PFSK-1 (cell line): ENCODE data around the gene KRTAP10-12.

Experiments
- FOXP2 ChIP-seq: optimal IDR thresholded peaks from 2 replicates; pipeline ENCODE3; 2011; ENCODE audit warnings: borderline replicate concordance, control low read depth, inconsistent platforms; ENCODE audit not compliant: insufficient read depth; ENCODE audit errors: extremely low read length, extremely low read depth
- POLR2AphosphoS5 ChIP-seq: IDR thresholded peaks from 2 replicates; pipeline ENCODE4 v1.6.1; 2012; ENCODE audit warnings: low read depth, mild to moderate bottlenecking, control low read depth, low read length, moderate library complexity
- REST ChIP-seq, 2 experiments: IDR thresholded peaks; 2 replicates each; pipeline versions ENCODE4 v1.6.1 to v1.8.0; 2011 to 2012; ENCODE audit warnings: low read depth in 2 of 2, low read length in 2 of 2, control low read depth in 1 of 2, inconsistent platforms in 1 of 2, mild to moderate bottlenecking in 1 of 2, moderate library complexity in 1 of 2; ENCODE audit not compliant: insufficient read depth in 1 of 2
- SIN3A ChIP-seq: IDR thresholded peaks from 2 replicates; pipeline ENCODE4 v1.6.1; 2012; ENCODE audit warnings: mild to moderate bottlenecking, low read length, moderate library complexity, borderline replicate concordance; ENCODE audit not compliant: insufficient read depth
- TAF1 ChIP-seq: IDR thresholded peaks from 2 replicates; pipeline ENCODE4 v1.6.1; 2012; ENCODE audit warnings: low read length, control low read depth, borderline replicate concordance; ENCODE audit not compliant: insufficient read depth

Gene KRTAP10-12

GRCh38 chr21:44684077-44684476 lies 12.9 kb upstream of the KRTAP10-12 start:
- TF ChIP-seq POLR2AphosphoS5: no peak
- TF ChIP-seq REST (IDR thresholded peaks at IDR 0.05; ENCODE audit: insufficient read depth in 1 of 2, low read depth in 2 of 2, low read length in 2 of 2): no peak
- TF ChIP-seq TAF1: no peak

- TF ChIP-seq SIN3A: no peak
- TF ChIP-seq POLR2AphosphoS5: no peak
- TF ChIP-seq REST (IDR thresholded peaks at IDR 0.05; ENCODE audit: insufficient read depth in 1 of 2, low read depth in 2 of 2, low read length in 2 of 2): no peak
- no peak for TF ChIP-seq FOXP2
- TF ChIP-seq TAF1: no peak
Observed at GRCh38 chr21:44684483-44684882, 12.5 kb upstream of the KRTAP10-12 start.

- no peak for TF ChIP-seq FOXP2
Observed at GRCh38 chr21:44686000-44686781, 10.8 kb upstream of the KRTAP10-12 start.

- no peak for TF ChIP-seq FOXP2
- TF ChIP-seq SIN3A: no peak
- no peak for TF ChIP-seq POLR2AphosphoS5
- no peak for TF ChIP-seq TAF1
- TF ChIP-seq REST (IDR thresholded peaks at IDR 0.05; ENCODE audit: insufficient read depth in 1 of 2, low read depth in 2 of 2, low read length in 2 of 2): no peak
Observed at GRCh38 chr21:44686843-44687561, 10.0 kb upstream of the KRTAP10-12 start.

GRCh38 chr21:44687671-44688070 lies 9.3 kb upstream of the KRTAP10-12 start:
- TF ChIP-seq FOXP2 (no peak), TAF1 (no peak), POLR2AphosphoS5 (no peak)

GRCh38 chr21:44691686-44692085 lies 5.3 kb upstream of the KRTAP10-12 start:
- TF ChIP-seq POLR2AphosphoS5 (no peak), FOXP2 (no peak), SIN3A (no peak), TAF1 (no peak), REST (IDR thresholded peaks at IDR 0.05; ENCODE audit: insufficient read depth in 1 of 2, low read depth in 2 of 2, low read length in 2 of 2) (no peak)
